HUES48 (cell line): ENCODE results near the gene LYVE1.

ENCODE experiments used
- H3K27ac ChIP-seq: one replicate; pipeline ENCODE4 v1.7.0; 2013; ENCODE audit warnings: low read depth, low read length, inconsistent platforms
- H3K27me3 ChIP-seq: 2 replicates; pipeline ENCODE4 v1.6.1; 2013; ENCODE audit warnings: mild to moderate bottlenecking, low read length; ENCODE audit not compliant: control insufficient read depth, insufficient read depth
- H3K36me3 ChIP-seq: 2 replicates; pipeline ENCODE4 v1.6.1; 2013; ENCODE audit warnings: low read length; ENCODE audit not compliant: control insufficient read depth, insufficient read depth
- H3K4me1 ChIP-seq: 2 replicates; pipeline ENCODE4 v1.6.1; 2013; ENCODE audit warnings: mild to moderate bottlenecking, low read length; ENCODE audit not compliant: control insufficient read depth, insufficient read depth
- H3K4me3 ChIP-seq: 2 replicates; pipeline ENCODE4 v1.5.1; 2013; ENCODE audit warnings: mild to moderate bottlenecking, low read depth, low read length
- H3K9ac ChIP-seq: 2 replicates; pipeline ENCODE4 v1.6.1; 2013; ENCODE audit warnings: mild to moderate bottlenecking, low read depth, low read length, moderate library complexity
- H3K9me3 ChIP-seq: 2 replicates; pipeline ENCODE4 v1.6.1; 2013; ENCODE audit warnings: low read length; ENCODE audit not compliant: control insufficient read depth, insufficient read depth

LYVE1 gene, protein sequence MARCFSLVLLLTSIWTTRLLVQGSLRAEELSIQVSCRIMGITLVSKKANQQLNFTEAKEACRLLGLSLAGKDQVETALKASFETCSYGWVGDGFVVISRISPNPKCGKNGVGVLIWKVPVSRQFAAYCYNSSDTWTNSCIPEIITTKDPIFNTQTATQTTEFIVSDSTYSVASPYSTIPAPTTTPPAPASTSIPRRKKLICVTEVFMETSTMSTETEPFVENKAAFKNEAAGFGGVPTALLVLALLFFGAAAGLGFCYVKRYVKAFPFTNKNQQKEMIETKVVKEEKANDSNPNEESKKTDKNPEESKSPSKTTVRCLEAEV

DNA sequence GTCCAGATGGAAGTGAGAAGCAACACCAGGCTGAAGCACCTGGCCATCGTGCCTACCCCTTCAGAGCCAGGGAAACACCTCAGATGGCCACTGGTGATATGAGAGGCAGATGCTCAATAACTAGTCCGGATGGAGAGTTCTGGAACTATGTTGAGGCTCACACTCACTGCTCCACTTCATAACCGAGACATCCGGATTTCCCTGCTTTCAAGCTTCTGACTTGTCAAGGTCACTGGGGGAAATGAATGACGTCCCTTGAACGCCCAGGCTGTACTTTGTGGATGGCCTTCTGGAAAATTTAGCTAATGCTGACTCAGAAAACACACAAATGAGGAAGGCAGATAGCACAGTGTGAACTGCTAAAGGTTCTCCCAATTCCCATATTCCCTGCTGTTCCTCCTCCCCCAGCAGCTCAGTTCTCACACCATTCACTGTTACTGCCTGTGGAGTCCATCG lies at the start of gene LYVE1:
Gene LYVE1, minus strand, starts transcription at position 180 of the 456 bp plus-strand sequence. Its CDS starts 133 bp downstream, at position 47.
- H3K9ac ChIP-seq, result no peak within 1 kb of the TSS
- no peaks in the 10 kb centered on the region for H3K9me3 ChIP-seq
- no peak within 1 kb of the TSS for H3K4me3 ChIP-seq
- H3K27ac ChIP-seq, result peak within 1 kb of the TSS; percentile 25
- H3K4me1 ChIP-seq, result peaks cover 18% of the 10 kb centered on the region
- H3K27me3 ChIP-seq, result no peaks in the 10 kb centered on the region
- no peaks in the 10 kb centered on the region for H3K36me3 ChIP-seq

DNA sequence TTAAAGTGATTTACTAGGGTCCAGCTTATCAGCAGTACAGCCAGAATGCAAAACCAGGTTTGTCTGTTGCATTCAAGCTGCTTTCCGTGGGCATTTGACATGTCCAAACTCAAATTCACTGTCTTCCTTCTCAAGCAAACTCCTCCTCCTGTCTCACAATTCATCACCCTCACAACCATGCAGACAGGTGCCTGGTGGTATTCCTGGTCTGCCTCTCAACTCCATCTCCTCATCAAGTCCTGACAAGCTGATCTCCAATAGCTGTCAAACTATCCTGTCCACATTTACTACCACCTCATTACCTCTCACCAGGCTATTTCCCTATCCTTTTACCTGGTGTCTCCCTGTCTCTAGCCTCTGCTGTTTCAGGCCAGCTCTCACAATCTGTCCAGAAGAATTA lies 49.1 kb upstream of the LYVE1 start:
- H3K4me3 ChIP-seq, result no peak overlapping the region
- no peaks in the 10 kb centered on the region for H3K36me3 ChIP-seq
- no peak overlapping the region for H3K9ac ChIP-seq
- no peaks in the 10 kb centered on the region for H3K9me3 ChIP-seq
- no peaks in the 10 kb centered on the region for H3K4me1 ChIP-seq
- H3K27ac ChIP-seq, result no peak overlapping the region
- H3K27me3 ChIP-seq, result no peaks in the 10 kb centered on the region

DNA sequence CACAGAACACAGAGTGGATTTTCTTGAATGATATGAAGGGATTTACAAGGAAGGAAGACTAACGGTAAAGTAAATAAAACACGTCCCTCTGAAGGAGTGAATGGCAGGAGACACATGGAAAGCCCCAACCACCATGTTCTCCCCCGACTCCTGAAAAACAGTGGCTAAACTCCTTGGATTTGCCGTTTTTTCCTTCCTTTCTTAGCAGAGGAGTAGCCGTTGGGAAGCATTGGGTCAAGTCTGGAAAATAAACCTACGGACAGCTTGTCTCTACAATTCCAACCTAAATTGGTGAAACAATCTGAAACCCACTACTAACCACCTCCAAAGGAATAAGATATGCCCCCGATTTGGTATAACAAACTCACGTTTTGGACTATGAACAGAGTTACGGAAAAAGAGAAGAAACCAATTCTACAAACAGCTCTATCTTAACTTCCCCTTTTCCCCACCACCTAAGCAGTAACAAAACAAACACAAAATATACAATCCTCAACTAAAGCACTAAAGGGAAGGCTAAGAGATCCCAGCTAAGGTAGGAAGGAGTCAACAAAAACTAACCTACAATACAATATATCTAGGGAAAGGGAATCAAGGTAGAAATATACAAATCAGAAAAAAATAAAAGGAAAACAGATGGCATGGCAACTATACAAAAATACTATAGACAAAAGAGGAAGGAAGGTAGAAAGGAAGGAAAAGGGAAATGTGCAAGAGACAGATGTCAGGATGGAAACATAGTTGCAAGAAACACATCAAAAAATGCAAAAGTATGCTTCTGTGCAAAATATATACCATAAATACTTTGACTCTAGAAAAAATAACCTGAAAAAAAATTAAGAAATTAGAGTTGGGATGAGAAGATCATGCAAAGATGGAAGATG lies 43.8 kb upstream of the LYVE1 start:
- Histone ChIP-seq H3K4me1 (no peaks in the 10 kb centered on the region), H3K9me3 (no peaks in the 10 kb centered on the region), H3K27ac (no peak overlapping the region), H3K36me3 (no peaks in the 10 kb centered on the region), H3K4me3 (no peak overlapping the region), H3K27me3 (no peaks in the 10 kb centered on the region), H3K9ac (no peak overlapping the region)

DNA sequence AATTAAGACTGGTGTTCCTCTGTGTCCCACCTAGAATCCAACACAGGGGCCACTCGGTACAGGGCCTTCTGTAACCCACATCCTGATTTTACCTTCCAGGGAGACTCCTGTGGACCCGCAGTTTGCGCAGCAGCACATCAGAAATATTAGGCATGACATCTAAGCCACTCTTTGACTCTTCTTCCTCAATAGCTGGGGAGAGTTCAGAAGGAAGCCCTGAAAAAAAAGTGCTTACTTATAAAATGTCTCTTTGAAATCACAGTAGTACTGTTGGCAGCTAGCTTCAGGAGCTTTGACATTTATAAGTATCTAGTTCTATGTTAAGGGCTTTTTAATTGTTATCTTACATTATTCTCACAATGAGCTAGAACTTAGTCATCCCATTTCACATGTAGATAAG lies 41.2 kb upstream of the LYVE1 start:
- Histone ChIP-seq H3K27ac (no peak overlapping the region), H3K4me1 (peaks cover 10% of the 10 kb centered on the region), H3K9me3 (no peaks in the 10 kb centered on the region), H3K4me3 (no peak overlapping the region), H3K9ac (no peak overlapping the region), H3K36me3 (no peaks in the 10 kb centered on the region), H3K27me3 (no peaks in the 10 kb centered on the region)

DNA sequence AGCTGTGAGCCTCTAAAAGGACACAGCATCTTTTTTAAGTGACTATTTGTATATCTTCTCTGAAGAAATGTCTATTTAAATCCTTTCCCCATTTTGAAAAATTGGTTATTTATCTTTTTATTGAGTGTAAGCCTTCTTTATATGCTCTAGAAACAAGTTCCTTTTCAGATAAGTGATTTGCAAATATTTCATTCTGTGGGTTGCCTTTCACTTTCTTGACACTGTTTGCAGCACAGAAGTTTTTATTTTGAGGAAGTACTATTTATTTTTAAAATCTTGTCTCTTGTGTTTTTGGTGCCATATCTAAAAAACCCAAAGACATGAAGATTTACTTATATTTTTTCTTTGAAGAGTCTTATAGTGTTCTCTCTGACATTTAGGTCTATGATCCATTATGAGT lies 40.1 kb upstream of the LYVE1 start:
- H3K9ac ChIP-seq, result no peak overlapping the region
- H3K4me1 ChIP-seq, result peaks cover 10% of the 10 kb centered on the region
- H3K27ac ChIP-seq, result no peak overlapping the region
- H3K4me3 ChIP-seq, result no peak overlapping the region
- H3K27me3 ChIP-seq, result no peaks in the 10 kb centered on the region
- H3K36me3 ChIP-seq, result no peaks in the 10 kb centered on the region
- H3K9me3 ChIP-seq, result no peaks in the 10 kb centered on the region

DNA sequence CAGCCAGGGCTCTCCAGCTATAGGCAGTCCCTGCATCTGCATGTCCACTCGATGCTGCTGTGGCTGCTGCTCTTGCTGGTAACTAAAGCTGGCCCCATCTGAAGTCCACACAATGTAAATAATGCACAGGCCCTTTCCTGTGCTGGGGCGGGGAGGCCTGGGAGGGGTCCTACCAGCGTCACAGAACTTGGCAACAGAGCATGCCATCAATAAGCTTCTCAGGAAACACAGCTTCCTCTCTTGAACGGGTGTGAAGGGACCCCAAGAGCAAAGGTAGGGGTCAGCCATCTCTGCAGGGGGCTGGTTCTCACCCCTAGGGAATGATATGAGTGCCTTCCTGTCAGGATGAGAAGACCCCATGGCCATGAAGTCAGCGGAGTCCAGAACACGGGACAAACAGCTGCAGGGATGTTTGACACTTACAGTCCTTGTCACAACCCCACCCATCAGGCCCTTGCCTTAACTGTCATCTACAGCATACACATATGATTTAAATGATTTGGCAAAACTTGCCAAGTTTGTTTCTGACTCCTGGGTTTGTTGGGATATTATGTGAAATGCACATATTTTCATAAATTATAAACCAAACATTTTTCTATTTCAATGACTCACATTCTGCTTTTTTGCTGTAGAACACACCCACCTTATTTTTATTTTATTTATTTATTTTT lies 39.1 kb upstream of the LYVE1 start:
- no peak overlapping the region for H3K27ac ChIP-seq
- H3K9me3 ChIP-seq, result no peaks in the 10 kb centered on the region
- H3K36me3 ChIP-seq, result no peaks in the 10 kb centered on the region
- no peak overlapping the region for H3K9ac ChIP-seq
- H3K27me3 ChIP-seq, result no peaks in the 10 kb centered on the region
- no peak overlapping the region for H3K4me3 ChIP-seq
- peaks cover 10% of the 10 kb centered on the region for H3K4me1 ChIP-seq

DNA sequence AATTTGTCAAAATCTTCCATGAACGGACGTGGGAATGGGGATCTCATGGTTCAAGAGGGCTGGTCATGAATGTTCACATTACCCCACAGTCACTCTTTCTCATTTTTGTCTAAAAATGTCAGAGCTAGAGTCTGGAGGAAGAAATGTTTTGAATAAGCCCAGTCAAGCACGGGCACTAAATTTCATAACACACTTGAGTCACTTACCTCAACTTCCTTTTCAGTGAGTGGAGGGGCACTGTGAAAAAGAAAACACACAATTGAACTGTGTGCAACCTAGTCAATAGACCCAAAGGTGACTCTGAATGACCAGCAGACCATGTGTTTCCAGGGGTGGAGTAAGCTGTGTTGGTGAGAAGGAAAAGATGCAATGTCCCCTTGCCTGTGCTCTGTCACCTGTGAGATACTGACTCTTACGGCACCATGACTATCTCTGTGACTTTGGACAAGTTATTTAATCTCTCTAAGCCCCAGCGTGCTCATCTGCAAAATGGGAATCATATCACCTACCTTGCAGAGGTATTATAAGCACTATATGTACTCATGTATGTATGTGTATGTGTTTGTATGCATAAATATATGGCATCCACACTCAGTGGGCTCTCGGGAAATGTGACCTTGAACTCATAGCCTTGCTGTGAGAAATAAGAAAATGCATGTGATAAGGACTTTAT lies 38.2 kb upstream of the LYVE1 start:
- H3K4me3 ChIP-seq, result no peak overlapping the region

DNA sequence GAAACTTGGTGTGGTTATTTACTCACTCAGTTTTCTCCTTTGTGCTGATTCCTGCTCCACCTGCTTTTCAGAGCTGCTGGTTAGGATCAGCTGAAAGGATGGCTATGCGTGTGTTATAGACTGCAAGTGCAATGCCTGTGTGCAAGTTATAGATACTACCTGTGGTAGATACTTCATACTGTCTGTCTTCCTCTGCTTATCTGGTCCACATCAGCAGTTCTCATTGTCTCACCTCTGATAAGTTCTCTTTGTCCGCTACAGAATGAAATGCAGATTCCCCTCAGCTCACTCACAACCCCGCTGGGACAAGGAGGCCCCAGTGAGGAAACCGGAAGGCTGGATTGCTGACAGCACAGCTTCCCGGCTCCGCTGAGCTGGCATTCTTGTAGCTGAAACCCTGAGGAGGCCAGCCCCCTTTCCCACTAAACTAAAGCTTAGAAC lies 37.5 kb upstream of the LYVE1 start:
- H3K36me3 ChIP-seq, result no peaks in the 10 kb centered on the region
- peaks cover 10% of the 10 kb centered on the region for H3K4me1 ChIP-seq
- H3K9me3 ChIP-seq, result no peaks in the 10 kb centered on the region
- no peak overlapping the region for H3K4me3 ChIP-seq
- H3K9ac ChIP-seq, result no peak overlapping the region
- H3K27ac ChIP-seq, result no peak overlapping the region
- H3K27me3 ChIP-seq, result no peaks in the 10 kb centered on the region

More for the DNA sequence above, 38.2 kb upstream of the LYVE1 start:
- Histone ChIP-seq H3K36me3 (no peaks in the 10 kb centered on the region), H3K27me3 (no peaks in the 10 kb centered on the region), H3K4me1 (peaks cover 10% of the 10 kb centered on the region), H3K27ac (no peak overlapping the region), H3K9ac (no peak overlapping the region), H3K9me3 (no peaks in the 10 kb centered on the region)

DNA sequence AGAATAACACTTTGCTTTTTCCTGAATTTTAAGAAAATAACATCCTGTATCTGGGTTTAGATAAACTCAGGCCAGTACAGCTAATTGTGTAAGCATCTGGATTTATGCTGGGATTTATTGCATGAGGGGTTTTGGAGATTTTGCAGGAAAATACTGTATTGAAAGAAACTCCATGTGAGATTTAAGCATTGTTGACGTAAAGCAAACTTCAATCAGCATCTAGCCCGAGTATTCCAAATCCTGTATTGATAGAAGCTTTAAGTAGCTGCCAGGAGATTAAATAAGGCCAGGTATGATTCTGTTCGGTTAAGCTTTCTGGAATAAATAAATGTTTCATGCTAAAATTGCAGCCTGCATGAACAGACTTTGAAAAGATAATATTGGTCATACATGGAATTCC lies 36.3 kb upstream of the LYVE1 start:
- Histone ChIP-seq H3K4me3 (no peak overlapping the region), H3K4me1 (peaks cover 10% of the 10 kb centered on the region), H3K9me3 (no peaks in the 10 kb centered on the region), H3K27ac (no peak overlapping the region), H3K9ac (no peak overlapping the region), H3K36me3 (no peaks in the 10 kb centered on the region), H3K27me3 (no peaks in the 10 kb centered on the region)

DNA sequence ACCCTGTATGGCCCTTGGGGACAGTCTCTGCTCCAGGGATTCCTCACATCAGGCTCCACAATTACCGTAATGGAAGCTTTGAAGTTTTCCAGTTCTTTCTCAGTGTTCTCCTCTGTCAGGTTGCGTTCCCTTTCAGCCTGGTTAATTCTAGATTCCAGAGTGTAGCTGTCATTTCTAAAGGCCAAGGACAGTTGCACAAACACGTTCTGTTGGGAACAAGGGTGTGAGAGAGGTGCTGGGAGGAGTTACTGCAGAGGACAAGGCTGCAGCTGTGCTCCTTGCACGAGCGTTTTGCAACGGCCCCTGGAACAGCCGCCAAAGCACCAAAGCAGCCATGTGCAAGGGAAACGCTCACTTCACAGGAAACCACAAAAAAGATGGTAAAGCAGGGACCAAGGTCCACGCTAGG lies 35.9 kb upstream of the LYVE1 start:
- Histone ChIP-seq H3K4me3 (no peak overlapping the region), H3K36me3 (no peaks in the 10 kb centered on the region), H3K27ac (no peak overlapping the region), H3K9me3 (no peaks in the 10 kb centered on the region), H3K4me1 (peaks cover 10% of the 10 kb centered on the region), H3K9ac (no peak overlapping the region), H3K27me3 (no peaks in the 10 kb centered on the region)
